ENCODE results near the gene SFXN5.

The SFXN5 gene

GRCh38 chr2:73112026-73112912 lies 40.8 kb upstream of the SFXN5 start:
- DNase-seq (ENCODE audit: low read depth), result no peak
- TF ChIP-seq, protein P1, sequence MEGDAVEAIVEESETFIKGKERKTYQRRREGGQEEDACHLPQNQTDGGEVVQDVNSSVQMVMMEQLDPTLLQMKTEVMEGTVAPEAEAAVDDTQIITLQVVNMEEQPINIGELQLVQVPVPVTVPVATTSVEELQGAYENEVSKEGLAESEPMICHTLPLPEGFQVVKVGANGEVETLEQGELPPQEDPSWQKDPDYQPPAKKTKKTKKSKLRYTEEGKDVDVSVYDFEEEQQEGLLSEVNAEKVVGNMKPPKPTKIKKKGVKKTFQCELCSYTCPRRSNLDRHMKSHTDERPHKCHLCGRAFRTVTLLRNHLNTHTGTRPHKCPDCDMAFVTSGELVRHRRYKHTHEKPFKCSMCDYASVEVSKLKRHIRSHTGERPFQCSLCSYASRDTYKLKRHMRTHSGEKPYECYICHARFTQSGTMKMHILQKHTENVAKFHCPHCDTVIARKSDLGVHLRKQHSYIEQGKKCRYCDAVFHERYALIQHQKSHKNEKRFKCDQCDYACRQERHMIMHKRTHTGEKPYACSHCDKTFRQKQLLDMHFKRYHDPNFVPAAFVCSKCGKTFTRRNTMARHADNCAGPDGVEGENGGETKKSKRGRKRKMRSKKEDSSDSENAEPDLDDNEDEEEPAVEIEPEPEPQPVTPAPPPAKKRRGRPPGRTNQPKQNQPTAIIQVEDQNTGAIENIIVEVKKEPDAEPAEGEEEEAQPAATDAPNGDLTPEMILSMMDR (IDR thresholded peaks at IDR 0.05; ENCODE audit: low read depth, low read length, missing control alignments), result no peak
- peak overlapping the region; percentile 47 for H3K4me3 ChIP-seq (ENCODE audit: low read depth, low read length)

GRCh38 chr2:73111073-73112025 lies 39.8 kb upstream of the SFXN5 start:
- TF ChIP-seq, protein P1 (IDR thresholded peaks at IDR 0.05; ENCODE audit: low read depth, low read length, missing control alignments), result no peak
- no peak overlapping the region for H3K4me3 ChIP-seq (ENCODE audit: low read depth, low read length)
- DNase-seq (ENCODE audit: low read depth), result no peak

- no peak for DNase-seq (ENCODE audit: low read depth)
- TF ChIP-seq, protein P1 (IDR thresholded peaks at IDR 0.05; ENCODE audit: low read depth, low read length, missing control alignments), result no peak
- H3K4me3 ChIP-seq (ENCODE audit: low read depth, low read length), result no peak overlapping the region
These were observed 38.9 kb upstream of the SFXN5 start for GRCh38 chr2:73110168-73111072.

GRCh38 chr2:73109431-73110167 lies 38.1 kb upstream of the SFXN5 start:
- H3K4me3 ChIP-seq (ENCODE audit: low read depth, low read length), result no peak overlapping the region
- TF ChIP-seq, protein P1 (IDR thresholded peaks at IDR 0.05; ENCODE audit: low read depth, low read length, missing control alignments), result no peak
- DNase-seq (ENCODE audit: low read depth), result no peak

GRCh38 chr2:73107211-73107926 lies 35.9 kb upstream of the SFXN5 start:
- TF ChIP-seq, protein P1 (IDR thresholded peaks at IDR 0.05; ENCODE audit: low read depth, low read length, missing control alignments), result no peak
- DNase-seq (ENCODE audit: low read depth), result no peak
- H3K4me3 ChIP-seq (ENCODE audit: low read depth, low read length), result no peak overlapping the region

Measured in GM12864 (cell line).